HG03280 (cell line): ENCODE results near the gene EDA.

Source experiments
- ATAC-seq: cut with Tn5 transposase; IDR thresholded peaks from one replicate; pipeline ENCODE4 v1.9.1; 2021; ENCODE audit warnings: mild to moderate bottlenecking, moderate library complexity; ENCODE audit not compliant: unreplicated experiment

Gene EDA

DNA sequence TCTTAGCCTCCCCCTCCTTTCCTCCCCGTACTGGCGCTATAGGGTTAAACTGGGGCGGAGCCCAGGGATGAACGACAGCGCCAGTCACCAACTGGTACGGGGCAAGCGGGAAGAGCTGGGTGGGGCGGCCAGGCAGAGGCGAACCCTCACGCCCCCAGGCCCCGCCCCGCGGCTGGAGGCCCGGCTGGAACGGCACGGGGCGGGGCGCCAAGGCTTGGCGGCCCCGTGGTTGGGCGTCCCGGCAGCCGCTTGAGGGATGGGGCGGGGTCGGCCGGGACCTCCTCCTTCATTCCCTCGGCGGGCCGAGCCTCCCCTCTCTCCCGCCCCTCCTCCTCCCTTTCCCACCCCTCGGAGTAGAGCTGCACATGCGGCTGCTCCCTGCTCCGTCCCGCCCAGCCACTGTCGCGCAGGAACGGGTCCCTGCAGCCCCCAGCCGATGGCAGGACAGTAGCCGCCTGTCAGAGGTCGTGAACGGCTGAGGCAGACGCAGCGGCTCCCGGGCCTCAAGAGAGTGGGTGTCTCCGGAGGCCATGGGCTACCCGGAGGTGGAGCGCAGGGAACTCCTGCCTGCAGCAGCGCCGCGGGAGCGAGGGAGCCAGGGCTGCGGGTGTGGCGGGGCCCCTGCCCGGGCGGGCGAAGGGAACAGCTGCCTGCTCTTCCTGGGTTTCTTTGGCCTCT is at the start of gene EDA:
TSS of gene EDA (plus strand) at position 335 of the 678 bp plus-strand sequence.
- peak; percentile 94 for ATAC-seq

DNA sequence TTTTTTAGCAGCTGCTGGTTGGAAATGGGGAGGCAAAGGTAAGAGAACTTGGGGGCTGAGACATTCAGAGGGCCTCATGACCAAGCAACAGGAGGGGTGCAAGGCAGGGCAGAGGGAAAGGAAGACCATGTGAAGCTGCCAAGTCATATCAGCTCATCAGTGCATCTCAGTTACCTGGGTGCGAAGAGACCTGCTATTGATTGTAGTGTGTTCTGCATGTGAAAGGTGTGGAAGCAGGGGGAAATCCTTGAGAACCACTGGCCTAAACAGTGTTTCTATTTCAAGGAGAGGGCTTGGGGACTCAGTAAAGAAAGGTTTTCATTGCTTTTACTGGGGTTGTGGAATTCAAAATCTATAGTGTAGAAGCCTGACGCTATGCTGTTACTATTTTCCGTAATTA is 47.1 kb upstream of the EDA start:
- ATAC-seq = no peak

DNA sequence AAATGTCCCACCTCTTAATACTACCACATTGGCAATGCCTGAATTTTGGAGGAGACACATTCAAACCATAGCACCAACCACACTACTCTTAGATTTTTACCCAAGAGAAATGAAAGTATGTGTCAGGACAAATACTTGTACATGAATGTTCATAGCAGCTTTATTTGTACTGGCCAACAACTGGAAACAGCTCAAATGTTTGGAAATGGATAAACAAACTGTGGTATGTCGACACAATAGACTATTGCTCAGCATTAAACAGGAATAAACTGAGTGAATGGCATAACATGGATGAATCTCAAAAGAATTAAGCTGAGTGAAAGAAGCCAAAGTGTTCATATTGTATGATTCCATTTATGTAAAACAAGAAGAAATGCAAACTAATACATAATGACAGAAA is 18.5 kb upstream of the EDA start:
- ATAC-seq = no peak

DNA sequence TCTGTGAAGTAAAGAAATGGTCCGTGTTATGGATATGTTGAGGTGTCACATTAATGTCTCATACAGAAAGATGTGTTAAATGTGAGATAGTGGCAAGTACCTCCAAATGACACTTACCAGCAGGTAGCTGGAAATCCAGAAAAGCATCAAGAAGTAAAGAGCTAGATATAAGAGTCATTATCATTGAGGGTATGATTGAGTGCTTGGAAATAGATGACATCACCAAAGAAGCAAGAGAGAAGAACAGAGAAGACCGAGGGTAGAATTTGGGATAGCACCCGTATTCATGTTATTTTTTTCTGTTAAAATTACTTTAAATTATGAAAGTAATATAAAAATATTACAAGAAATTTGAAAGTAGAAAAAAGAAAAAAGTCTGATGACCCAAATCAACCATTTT is 15.7 kb upstream of the EDA start:
- ATAC-seq = no peak

DNA sequence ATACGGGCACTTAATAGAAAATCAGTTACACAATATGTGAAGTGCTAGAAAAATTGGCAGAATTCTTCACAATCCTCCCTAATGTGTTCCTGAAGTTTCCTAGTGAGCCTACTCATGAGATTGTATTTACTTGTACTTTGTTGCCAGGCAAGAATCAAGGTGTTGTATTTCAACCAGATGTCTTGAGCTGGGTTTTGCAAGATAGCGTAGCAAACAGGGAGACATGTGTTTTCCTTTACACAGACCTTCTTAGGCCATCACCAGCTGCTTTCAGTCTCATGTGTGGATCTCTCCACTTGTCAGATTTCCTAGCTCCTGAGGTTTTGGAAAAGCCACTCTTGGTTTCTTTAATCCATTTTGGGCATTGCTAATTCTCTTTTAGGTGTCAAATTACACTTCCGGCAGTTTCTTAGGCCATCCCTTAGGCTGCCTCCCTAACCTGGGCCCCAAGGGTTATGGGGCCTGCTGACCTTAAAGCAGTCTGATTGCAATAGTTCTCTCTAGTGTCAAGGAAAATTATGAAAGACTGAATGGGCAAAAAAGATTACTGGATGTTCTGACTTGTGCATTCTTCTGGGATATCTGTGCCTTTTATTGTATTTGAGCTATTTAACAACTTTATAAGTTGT is 12.2 kb upstream of the EDA start:
- no peak for ATAC-seq

DNA sequence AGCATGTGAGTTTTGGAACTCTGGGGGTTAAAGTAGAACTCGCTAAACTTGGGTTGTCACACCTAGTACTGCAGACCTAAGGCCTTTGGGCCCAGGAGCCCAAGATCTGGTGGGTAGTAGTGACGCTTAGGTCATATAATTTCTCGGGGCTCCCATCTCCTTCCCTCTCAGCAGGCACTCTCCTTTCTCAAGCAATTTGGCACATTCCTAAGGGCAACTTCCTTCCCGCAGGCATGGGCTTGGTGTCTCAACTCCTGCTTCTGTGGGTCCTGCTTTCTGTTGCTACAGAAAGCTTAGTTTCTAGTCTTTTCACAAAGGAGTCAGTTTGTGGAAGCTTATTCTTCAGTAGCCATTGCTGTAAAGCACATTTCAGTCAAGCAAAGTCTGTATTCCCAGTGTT is 10.4 kb upstream of the EDA start:
- no peak for ATAC-seq

DNA sequence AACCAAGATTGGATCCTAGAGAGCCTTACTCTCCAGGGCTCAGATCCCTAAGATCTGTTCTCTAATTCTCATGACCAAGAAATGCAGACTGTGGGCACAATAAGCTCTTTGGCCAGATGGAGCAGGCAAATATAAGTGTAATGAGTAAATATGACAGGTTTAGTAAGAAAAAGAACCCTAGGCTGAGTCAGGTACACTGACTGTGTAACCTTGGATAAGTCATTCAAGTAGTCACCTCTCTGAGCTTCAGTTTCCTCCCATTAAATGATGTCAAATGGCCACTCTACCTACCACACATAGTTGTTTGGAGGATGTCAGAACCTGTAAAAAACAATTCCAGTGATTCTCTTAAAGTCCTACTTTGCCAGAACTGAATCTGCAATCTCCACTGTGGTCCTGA is 8.3 kb upstream of the EDA start:
- ATAC-seq = no peak

DNA sequence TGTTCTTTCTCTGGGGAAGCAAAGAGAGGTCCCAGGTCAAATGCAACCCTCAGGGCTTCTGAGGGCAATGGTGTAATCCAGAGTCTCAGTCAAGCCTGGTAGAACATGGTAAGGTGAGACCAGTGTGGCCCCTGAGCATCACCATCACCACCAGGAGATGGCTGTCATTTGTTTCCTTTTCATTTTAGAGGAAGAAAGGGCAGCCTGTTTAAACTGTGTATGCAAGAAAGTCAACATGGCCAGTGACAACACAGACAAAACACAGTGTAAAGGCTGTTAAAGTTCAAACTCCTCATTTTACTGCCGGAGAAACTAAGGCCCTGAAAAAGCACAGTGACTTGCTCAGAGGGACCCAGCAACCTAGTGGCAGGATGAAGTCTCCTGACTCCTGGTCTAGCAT is 2.0 kb upstream of the EDA start:
- ATAC-seq = no peak

DNA sequence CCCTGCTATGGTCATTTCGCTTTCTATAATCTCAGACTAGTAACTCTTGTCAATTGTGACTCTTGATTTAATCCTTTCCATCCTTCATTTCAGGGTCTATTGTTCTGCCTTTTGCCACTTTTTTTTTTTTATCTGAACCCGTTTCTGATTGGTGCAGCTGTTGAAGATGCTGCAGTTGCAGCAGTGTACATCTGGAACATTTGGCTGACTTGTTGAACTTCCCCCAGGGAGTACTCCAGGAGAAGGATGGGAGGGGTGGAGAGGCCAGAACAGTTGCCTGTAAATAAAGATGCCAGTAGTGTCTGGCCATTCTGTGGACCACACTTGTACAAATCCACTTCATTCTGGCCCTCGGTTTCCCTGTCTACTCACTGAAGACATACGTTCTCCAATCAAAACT is 1.0 kb upstream of the EDA start:
- ATAC-seq = no peak

DNA sequence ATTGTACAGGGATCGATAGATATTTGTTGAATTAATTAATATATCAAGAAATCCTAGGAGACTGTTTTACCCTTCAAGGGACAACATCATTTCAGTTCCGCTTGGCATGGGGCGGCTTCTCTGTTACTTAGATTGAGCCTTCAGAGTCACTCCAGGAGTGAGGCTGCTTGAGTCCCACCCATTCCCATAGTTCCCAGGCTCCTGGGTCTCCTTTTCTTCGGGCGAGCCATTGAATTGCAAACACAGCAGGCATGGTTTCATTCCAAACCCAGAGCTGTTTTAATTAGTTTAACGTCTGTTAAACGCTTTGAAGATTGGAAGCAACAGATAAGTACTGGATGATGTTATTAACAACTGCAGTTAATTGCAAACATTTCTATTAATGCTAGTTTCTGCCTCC is 571 bp upstream of the EDA start:
- ATAC-seq = no peak

DNA sequence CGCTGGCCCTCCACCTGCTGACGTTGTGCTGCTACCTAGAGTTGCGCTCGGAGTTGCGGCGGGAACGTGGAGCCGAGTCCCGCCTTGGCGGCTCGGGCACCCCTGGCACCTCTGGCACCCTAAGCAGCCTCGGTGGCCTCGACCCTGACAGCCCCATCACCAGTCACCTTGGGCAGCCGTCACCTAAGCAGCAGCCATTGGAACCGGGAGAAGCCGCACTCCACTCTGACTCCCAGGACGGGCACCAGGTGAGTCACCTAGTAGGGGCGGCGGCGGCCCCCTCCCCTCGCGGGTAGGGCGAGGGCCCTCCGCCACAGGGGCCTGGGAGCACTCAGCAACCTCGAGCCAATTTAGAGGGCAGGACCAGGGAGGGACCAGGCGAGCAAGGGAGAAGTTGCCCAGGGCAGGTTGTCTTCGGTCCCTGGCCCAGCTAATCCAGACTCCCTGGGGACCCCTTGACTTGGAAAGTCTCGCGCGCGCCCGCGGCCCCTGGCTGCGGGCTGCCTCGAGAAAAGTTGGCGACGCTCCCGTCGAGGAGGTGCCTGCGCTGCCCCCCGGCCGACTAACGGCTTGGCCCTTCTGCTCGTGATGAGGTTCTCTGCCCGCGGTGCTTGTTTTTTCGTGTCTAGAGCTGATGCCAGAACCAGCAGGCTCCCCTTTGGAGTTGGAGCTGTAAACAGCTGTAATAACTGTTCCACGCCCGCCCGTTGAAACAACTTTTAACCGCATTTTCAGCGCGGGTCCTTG is 717 bp downstream of the EDA start:
- ATAC-seq = no peak

DNA sequence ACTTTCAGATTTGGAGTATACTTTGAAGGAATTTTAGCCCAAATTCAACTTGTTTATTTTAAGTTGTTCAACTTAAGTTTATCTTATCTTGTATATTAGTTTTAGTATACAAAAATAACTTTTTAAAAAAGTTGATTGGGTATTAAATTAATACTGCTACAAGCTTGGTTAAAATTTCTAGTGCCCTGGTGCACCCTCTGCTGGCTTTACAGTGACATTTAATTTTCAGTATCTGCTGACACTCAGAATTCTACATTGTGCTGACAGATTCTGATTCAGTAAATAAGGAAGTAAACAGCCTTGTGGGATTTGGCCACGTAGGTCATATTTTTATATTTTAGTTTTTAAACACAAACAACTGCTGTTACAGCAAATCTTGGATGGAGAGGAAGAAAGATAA is 2.9 kb downstream of the EDA start:
- ATAC-seq = no peak

DNA sequence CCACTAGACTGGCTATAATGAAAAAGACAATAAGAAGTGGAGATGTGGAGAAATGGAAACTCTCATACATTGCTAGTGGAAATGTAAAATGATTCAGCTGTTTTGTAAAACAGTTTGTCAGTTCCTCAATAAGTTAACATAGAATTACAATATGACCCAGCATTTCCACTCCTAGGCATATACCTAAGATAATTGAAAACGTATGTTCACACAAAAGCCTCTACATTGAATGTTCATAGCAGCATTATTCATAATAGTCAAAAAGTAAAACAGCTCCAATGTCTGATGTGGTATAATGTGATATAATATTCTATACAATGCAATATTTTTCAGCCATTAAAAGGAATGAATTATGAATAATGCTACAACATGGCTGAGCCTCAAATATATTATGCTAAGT is 10.2 kb downstream of the EDA start:
- no peak for ATAC-seq

DNA sequence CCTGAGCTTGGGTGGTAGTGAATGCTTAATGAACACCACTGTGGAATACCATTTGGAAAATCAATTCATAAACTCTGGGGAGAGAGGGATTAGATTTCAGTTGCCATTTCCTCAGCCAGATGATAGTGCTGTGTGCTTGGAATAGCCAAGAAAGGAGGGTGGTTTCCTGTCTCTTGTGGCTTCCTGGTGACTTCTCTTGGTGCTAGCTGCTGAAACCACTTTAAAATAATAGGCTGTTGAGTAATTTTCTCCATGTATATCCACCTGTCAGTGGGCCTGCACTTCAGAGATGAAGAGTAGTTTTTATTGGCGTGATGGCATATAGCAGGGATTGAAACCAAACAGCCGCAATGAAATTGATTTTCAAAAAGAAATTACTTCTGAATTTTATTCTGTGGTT is 11.8 kb downstream of the EDA start:
- no peak for ATAC-seq

DNA sequence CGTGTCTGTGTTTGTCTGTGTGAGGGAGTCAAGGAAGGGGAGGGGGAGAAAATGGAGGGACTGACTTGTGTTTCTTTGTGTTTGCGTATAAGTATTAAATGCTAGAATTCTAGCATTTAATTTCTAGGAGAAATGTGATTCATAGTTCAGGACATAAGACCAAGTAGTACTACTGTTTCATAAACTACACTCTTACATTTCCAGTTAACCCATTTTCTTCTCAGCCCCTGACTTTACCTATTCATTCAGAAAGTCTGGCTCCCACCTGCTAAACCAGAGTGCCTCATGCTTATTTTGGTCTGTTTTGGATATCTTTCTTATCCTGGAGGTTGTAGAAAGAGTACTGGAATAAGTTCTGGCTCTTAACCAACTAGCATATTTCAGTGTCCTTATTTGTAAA is 14.2 kb downstream of the EDA start:
- no peak for ATAC-seq

DNA sequence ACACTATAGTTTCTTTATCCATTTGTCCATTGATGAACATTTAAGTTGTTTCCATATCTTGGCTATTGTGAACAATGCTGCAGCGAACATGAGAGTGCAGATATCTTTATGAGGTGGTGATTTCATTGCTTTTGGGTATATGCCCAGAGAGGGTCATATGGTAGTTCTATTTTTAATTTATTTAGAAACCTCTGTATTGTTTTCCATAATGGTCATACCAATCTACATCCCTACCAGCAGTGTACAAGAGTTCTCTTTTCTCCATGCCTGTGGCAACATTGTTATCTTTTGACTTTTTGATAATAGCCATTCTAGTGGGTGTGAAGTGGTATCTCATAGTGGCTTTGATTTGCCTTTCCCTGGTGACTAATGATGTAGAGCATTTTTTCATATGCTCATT is 48.8 kb downstream of the EDA start:
- no peak for ATAC-seq

DNA sequence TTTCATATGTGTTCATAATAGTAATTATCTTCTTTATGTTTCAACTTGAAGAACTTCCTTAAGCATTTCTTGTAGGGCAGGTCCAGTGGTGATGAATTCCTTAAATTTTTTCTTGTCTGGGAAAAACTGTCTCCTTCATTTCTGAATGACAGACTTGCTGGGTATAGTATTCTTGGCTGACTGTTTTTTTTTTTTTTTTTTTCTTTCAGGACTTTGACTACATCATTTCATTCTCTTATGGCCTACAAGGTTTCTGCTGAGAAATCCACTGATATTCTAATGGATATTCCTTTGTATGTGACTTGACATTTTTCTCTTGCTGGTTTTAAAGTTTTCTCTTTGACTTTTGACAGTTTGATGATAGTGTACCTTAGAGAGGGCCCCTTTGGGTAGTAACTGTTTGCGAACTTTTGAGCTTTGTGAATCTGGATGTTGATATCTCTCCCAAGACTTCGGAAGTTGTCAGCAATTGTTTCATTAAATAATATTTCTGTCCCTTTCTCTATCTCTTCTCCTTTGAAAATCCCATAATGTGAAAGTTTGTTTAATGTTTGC is 54.2 kb downstream of the EDA start:
- ATAC-seq = no peak

DNA sequence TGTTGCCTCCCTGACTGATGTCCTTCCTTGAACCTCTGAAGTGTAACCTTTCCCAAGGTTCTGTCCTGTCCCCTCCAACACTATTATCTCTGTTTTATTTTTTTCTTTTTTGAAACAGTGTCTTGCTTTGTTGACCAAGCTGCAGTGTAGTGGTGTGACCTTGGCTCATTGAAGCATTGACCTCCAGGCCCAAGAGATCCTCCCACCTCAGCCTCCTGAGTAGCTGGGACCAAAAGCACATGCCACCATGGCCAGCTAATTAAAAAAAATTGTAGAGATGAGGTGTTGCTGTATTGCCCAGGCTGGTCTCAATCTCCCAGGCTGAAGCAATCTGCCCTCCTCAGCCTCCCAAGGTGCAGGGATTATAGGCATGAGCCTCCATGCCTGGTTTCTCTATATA is 59.0 kb downstream of the EDA start:
- ATAC-seq = no peak

DNA sequence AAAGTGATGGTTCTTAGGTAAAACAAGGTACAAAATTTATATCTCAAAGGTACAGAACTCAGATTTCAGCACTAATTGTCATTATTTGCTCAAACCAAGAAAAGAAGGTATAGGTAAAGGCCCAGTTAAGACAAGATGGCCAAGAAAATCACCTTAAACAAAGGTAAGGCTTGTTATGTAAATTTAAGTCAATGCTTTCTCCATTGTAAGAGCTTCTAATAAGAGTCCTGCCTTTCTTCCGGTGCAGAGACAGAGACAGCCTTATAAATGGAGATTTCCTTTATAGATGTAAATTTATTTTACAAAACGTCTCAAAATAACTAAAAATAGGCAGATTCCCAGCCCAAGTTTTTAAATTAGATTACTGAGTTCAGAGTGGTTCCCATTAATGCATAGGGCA is 89.9 kb downstream of the EDA start:
- no peak for ATAC-seq

DNA sequence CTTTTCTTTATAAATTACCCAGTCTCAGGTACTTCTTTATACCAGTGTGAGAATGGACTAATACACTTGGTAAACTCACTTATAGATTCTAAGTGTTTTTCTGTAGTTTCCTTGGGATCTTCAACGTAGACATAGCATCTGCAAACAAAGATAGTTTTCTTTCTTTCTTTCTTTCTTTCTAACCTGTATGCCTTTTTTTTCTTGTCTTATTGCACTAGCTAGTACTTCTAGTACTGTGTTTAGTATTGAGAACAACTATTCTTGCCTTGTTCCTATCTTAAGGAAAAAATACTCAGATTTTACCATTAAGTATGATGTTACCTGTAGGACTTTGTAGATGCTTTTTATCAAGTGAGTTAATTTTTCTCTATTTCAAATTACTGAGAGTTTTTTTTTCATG is 102.2 kb downstream of the EDA start:
- ATAC-seq = no peak

DNA sequence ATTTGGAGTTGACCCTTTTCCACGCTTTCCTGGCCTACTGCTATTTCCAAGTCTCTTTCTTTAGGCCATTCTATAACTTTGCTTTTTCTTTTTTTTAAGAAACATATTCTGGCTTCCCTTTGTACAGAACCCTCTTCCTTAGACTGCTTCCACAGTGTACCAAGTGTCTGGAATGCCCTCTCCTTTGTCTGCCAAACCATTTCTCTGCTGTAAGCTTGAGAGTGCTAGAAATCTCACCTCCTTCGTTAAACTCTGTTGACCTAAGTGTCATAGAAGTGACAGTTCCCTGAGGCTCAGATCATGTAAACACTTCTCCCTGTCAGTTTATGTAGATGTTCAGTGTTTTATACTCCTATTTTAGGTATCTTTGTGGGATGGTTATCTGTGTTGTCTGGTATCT is 108.4 kb downstream of the EDA start:
- no peak for ATAC-seq

DNA sequence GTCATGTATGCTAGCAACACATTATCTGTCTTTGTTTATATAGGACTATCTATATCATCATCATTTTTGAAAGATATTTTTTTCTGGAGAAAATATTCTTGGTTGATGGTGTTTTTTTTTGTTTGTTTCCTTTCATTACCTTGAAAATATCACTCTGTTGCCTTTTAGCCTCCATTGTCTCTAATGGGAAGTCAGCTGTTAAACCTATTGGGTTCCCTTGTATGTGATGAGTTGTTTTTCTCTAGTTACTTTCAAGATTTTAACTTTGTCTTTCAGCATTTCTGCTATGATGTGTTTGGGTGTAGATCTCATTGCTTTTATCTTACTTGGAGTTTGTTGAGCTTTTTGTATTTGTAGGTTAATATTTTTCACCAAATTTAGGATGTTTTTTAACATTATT is 124.4 kb downstream of the EDA start:
- no peak for ATAC-seq
